Activated T-helper 9 cell treated with anti-CD3 and anti-CD28 coated beads, Interleukin-2, amount 50 U/mL, for 16 hours (primary cell): ENCODE data around the gene MACROD2.

Source experiments
- DNase-seq: peaks from one replicate; pipeline ENCODE4 v3.0.0-alpha.2; 2020; ENCODE audit warnings: low read depth

MACROD2 gene

GRCh38 chr20:15814911-15815310 is 1819.6 kb downstream of the MACROD2 start:
- DNase-seq = no peak

- DNase-seq = no peak
Measured at GRCh38 chr20:15817351-15817750, 1822.0 kb downstream of the MACROD2 start.

GRCh38 chr20:15818651-15819071 is 1823.3 kb downstream of the MACROD2 start:
- DNase-seq = no peak

DNA sequence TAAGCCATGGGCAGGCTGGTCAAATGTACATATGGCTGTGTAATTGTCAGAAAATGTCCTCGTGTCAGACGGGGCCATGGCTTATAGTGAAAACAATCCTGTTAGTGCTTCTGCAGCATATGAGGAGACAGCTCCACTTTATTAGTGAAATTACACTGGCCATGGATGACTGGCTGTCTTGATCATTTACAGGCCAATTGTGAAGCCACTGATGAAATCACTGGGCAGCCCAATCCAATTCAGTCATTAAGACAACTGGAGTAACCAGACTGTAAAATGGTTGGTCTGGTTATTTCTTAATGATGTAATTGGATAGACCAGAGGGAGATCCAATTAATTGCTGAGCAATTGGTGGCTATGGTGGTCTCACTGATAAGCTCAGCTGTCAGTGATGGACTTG is 1828.4 kb downstream of the MACROD2 start:
- no peak for DNase-seq

- DNase-seq = no peak
Measured at GRCh38 chr20:15827628-15828027, 1832.3 kb downstream of the MACROD2 start.

DNA sequence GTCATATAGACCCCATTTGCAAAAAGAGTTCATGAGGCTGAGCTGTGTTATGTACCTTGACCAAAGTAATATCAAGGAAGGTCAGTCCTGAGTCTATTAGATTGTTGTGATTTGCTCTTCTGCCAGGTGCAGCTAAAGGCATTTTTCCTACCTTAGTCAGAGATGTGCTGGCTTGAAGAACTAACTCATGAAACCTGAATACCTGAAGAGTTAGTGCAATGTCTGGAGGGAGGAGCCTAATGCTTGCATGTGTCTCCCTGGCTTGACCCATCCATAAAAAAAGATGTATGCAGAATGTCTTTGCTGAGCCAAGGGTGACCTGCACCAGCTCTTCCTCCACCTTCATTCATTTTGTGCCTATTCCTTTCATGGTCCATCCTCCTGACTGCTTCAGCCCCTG is 1835.9 kb downstream of the MACROD2 start:
- no peak for DNase-seq

GRCh38 chr20:15832512-15832911 is 1837.2 kb downstream of the MACROD2 start:
- DNase-seq = no peak

DNA sequence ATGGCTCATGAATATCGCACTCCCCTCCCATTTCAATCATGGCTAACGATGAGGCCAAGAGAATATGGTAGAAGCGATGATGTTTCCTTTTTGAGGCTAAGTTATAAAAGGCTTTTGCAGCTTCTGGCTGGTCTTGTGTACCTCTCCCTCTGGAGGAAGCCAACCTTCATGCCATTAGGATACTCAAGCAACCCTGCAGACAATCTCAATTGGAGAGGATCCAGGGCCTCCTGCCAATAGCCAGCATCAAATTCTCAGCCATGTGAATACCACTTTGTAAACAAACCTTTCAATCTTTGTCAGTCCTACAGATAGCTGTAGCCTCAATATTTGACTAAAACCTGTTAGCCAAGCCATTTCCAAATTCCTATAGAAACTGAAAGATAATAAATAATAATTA is 1839.5 kb downstream of the MACROD2 start:
- DNase-seq = no peak

- no peak for DNase-seq
Measured at GRCh38 chr20:15835811-15836210, 1840.5 kb downstream of the MACROD2 start.

DNA sequence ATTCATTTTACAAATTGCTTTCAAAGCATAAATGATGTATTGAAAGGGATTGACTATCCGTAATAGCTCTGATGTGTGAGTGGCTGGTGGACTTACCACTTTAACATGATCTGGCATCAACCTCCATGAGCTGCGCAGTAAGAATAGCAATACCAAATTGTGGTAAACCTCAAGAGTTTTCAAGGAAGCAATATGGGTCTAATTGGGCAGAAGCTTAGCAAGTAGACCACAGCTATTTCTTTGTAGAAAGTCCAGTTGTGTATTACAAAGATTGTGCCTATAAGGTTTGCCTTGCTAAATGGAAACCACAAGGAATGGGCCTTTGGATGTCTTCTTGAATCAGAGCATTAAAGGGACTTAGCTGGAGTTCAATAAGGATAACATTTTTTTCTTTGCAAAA is 1841.3 kb downstream of the MACROD2 start:
- DNase-seq = no peak

GRCh38 chr20:15837563-15837962 is 1842.2 kb downstream of the MACROD2 start:
- DNase-seq = no peak

DNA sequence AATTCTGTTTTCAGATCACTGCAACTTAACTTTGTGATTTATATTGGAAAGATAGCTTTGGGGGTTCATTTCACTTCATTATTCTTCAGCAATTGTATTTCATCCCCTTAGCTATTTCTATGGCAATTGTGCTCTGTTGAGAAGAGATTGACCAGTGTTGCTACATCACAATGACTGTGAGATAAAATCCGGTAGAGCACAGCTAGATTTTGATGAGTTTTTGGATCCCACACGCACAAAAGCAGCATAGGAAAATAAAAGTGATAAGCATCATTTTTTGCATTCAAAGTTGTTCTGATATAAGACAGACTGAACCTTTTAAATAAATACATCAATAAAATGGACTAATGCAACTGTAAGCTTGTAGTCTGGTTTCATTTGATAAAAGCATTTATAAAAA is 1843.2 kb downstream of the MACROD2 start:
- DNase-seq = no peak

GRCh38 chr20:15840636-15841301 is 1845.5 kb downstream of the MACROD2 start:
- no peak for DNase-seq

GRCh38 chr20:15842872-15843271 is 1847.6 kb downstream of the MACROD2 start:
- DNase-seq = no peak

DNA sequence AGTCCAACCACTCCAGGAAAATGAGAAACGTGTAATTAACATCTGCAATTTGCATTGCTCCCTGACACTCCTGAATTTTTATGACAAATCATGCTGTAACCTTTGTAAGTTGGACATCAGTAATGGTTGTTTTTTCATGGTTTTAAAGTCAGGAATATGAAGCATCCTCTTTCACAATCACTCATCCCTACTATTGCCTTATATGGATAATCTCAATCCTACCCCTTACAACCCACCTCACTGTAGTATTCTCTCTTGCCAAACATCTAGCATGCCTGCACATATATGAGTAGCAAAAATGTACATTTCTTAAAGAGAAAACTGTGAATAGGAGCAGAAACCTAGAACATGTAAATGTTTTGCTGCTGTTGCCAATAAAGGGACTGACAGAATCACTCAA is 1848.5 kb downstream of the MACROD2 start:
- DNase-seq = no peak

- DNase-seq = no peak
Measured at GRCh38 chr20:15847196-15847784, 1852.0 kb downstream of the MACROD2 start.

DNA sequence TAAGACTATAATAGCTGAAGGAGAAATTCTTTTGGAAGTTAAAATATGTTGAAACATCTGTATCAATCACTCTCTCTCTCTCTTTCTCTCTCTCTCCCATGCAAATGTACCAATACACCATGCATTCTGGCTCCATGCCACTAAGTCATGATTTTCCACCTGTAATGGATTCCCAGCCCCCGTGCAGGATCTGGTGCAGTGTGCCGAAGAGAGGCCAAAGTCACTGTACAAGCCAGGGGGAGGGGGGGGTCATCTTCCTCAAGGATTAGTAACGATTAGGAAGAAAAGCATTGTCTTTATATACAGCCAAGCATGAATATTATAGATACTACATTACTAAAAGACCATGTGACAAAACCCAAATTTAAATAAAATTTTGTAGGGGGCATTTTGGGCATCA is 1852.8 kb downstream of the MACROD2 start:
- no peak for DNase-seq

DNA sequence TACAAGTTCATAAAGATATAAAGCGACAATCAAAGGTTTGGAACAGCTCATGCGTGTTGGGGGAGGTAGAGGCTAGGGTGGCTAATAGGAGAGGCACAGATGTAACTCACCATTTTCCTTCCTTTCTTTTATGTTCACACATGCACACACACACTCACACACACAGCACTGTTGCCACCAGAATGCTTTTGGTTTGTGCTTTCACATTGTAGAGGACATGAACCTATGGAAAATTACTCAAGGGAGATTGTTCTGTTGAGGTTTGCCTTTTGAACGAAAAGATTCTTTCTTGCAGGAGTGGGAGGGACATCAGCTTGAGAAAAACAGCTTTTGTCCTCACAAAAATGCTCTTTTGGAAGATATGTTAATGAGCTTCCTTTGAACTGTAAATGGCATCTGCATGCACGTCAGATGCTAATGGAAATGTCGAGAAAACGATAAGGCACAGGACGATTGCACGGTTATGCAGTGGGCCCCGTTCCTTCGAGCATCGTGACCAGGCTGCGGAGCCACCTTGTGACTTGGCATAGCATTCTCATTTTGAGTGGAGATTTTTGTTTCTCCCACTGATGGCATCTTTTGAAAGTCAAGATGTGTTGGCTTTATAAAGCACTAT is 1853.8 kb downstream of the MACROD2 start:
- DNase-seq = no peak

DNA sequence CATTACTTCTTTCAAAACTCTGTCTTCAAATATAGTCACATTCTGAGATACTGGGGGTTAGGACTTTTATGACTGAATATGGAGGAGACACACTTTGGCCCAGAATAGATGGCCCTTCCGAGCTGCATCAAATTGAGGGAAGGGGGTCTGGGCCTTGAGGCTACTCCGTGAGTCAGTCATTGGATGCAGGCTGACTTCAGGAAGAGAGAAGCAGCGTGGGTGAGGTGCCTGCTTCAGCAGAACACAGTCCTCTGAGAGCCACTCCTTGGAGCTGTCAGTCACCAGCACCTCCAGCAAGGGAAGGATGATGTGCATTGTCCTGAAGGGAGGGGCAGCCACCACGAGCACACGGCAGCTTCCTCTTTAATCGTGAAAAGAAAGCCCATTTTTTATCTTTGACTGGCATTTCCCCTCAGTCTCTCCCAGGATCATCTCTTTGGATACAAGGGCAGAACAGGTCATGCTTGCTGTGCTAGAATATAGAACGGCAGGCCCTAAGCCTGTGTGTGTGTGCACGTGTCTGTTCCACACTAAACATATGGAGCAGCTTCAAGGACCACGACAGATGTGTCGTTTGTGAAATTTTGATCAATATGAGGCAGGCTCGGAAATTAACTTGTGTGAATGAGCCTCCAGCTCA is 1856.4 kb downstream of the MACROD2 start:
- DNase-seq = no peak

DNA sequence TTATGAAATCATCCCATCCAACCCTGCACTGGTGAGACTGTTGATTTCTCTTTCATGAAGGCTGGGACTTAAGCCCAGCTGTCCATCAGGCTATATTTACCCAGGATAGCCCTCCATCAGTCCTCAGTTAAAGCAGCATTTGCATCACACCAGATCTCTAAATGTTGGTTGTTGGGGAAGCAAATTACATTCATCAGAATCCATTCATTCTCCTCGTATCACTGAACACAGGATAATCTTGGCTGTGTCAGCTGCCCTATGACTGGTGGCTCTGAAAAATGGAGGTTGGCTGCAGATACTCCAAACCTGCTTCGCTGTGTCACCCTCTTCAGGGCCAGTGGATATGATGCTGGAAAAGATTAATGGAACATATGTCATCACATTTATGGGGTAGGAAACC is 1859.6 kb downstream of the MACROD2 start:
- DNase-seq = no peak

- no peak for DNase-seq
Measured at GRCh38 chr20:15857173-15857784, 1862.0 kb downstream of the MACROD2 start.

- no peak for DNase-seq
Measured at GRCh38 chr20:15859061-15859460, 1863.7 kb downstream of the MACROD2 start.

GRCh38 chr20:15860850-15861249 is 1865.5 kb downstream of the MACROD2 start:
- DNase-seq = no peak
